ENCODE data around the gene SPDYE6. TPM values are rescaled to one million over a fixed set of nuclear protein-coding genes. Genes with fewer than 3 reads are reported as not detected.
"Not testable (repeated sequence)": the region's sequence is repeated elsewhere in the genome, so short reads cannot be mapped to it uniquely, and the experiment has no call there.

SPDYE6 gene
- total and polyA plus RNA-seq, 7 experiments from 2014 or later: 0.14 to 0.51 (median 0.25) TPM; not detected in 4

GRCh38 chr7:102340599-102341368 is 15.5 kb downstream of the SPDYE6 start:
- H3K27me3 ChIP-seq (ENCODE audit: control insufficient read depth in 2 of 2, insufficient read depth in 2 of 2, low read length in 2 of 2); H3K27ac ChIP-seq (ENCODE audit: low read depth, low read length); H3K4me3 ChIP-seq (ENCODE audit: low read length); H3K27me3 Mint-ChIP-seq; ATAC-seq; H3K4me1 Mint-ChIP-seq; H3K4me3 Mint-ChIP-seq; intact Hi-C loops (cut with micrococcal nuclease); H3K36me3 ChIP-seq (ENCODE audit: control insufficient read depth in 2 of 3, insufficient read depth in 3 of 3, low read length in 3 of 3); CTCF ChIA-PET; H3K9me3 ChIP-seq (ENCODE audit: control insufficient read depth in 2 of 3, low read length in 3 of 3); POLR2A ChIA-PET; H3K9me3 Mint-ChIP-seq; H3K36me3 Mint-ChIP-seq; H3K4me1 ChIP-seq (ENCODE audit: control insufficient read depth in 2 of 2, insufficient read depth in 2 of 2, low read length in 2 of 2); H3K27ac Mint-ChIP-seq; DNase-seq: not testable (repeated sequence)

- H3K4me1 Mint-ChIP-seq; H3K27me3 Mint-ChIP-seq; H3K27me3 ChIP-seq (ENCODE audit: control insufficient read depth in 2 of 2, insufficient read depth in 2 of 2, low read length in 2 of 2); H3K36me3 ChIP-seq (ENCODE audit: control insufficient read depth in 2 of 3, insufficient read depth in 3 of 3, low read length in 3 of 3); CTCF ChIA-PET; H3K27ac ChIP-seq (ENCODE audit: low read depth, low read length); H3K9me3 ChIP-seq (ENCODE audit: control insufficient read depth in 2 of 3, low read length in 3 of 3); POLR2A ChIA-PET; DNase-seq; H3K4me3 Mint-ChIP-seq; H3K36me3 Mint-ChIP-seq; H3K9me3 Mint-ChIP-seq; H3K4me3 ChIP-seq (ENCODE audit: low read length); ATAC-seq; H3K4me1 ChIP-seq (ENCODE audit: control insufficient read depth in 2 of 2, insufficient read depth in 2 of 2, low read length in 2 of 2); H3K27ac Mint-ChIP-seq; intact Hi-C loops (cut with micrococcal nuclease): not testable (repeated sequence)
Observed at GRCh38 chr7:102337420-102337819, 18.8 kb downstream of the SPDYE6 start.

GRCh38 chr7:102337002-102337401 is 19.2 kb downstream of the SPDYE6 start:
- H3K36me3 ChIP-seq (ENCODE audit: control insufficient read depth in 2 of 3, insufficient read depth in 3 of 3, low read length in 3 of 3); POLR2A ChIA-PET; intact Hi-C loops (cut with micrococcal nuclease); H3K9me3 Mint-ChIP-seq; H3K27ac Mint-ChIP-seq; H3K36me3 Mint-ChIP-seq; CTCF ChIA-PET; H3K27me3 ChIP-seq (ENCODE audit: control insufficient read depth in 2 of 2, insufficient read depth in 2 of 2, low read length in 2 of 2); H3K4me3 ChIP-seq (ENCODE audit: low read length); H3K9me3 ChIP-seq (ENCODE audit: control insufficient read depth in 2 of 3, low read length in 3 of 3); H3K27ac ChIP-seq (ENCODE audit: low read depth, low read length); DNase-seq; H3K27me3 Mint-ChIP-seq; H3K4me3 Mint-ChIP-seq; H3K4me1 ChIP-seq (ENCODE audit: control insufficient read depth in 2 of 2, insufficient read depth in 2 of 2, low read length in 2 of 2); H3K4me1 Mint-ChIP-seq; ATAC-seq: not testable (repeated sequence)

GRCh38 chr7:102335574-102335973 is 20.7 kb downstream of the SPDYE6 start:
- H3K4me1 ChIP-seq (ENCODE audit: control insufficient read depth in 2 of 2, insufficient read depth in 2 of 2, low read length in 2 of 2); H3K9me3 Mint-ChIP-seq; intact Hi-C loops (cut with micrococcal nuclease); ATAC-seq; H3K36me3 Mint-ChIP-seq; H3K4me1 Mint-ChIP-seq; H3K36me3 ChIP-seq (ENCODE audit: control insufficient read depth in 2 of 3, insufficient read depth in 3 of 3, low read length in 3 of 3); H3K27me3 Mint-ChIP-seq; H3K9me3 ChIP-seq (ENCODE audit: control insufficient read depth in 2 of 3, low read length in 3 of 3); CTCF ChIA-PET; H3K4me3 Mint-ChIP-seq; DNase-seq; H3K27me3 ChIP-seq (ENCODE audit: control insufficient read depth in 2 of 2, insufficient read depth in 2 of 2, low read length in 2 of 2); POLR2A ChIA-PET; H3K4me3 ChIP-seq (ENCODE audit: low read length); H3K27ac ChIP-seq (ENCODE audit: low read depth, low read length); H3K27ac Mint-ChIP-seq: not testable (repeated sequence)

- H3K9me3 Mint-ChIP-seq; H3K4me1 ChIP-seq (ENCODE audit: control insufficient read depth in 2 of 2, insufficient read depth in 2 of 2, low read length in 2 of 2); H3K4me3 ChIP-seq (ENCODE audit: low read length); H3K4me3 Mint-ChIP-seq; DNase-seq; H3K9me3 ChIP-seq (ENCODE audit: control insufficient read depth in 2 of 3, low read length in 3 of 3); POLR2A ChIA-PET; intact Hi-C loops (cut with micrococcal nuclease); H3K27ac Mint-ChIP-seq; H3K36me3 Mint-ChIP-seq; H3K4me1 Mint-ChIP-seq; H3K27me3 ChIP-seq (ENCODE audit: control insufficient read depth in 2 of 2, insufficient read depth in 2 of 2, low read length in 2 of 2); H3K36me3 ChIP-seq (ENCODE audit: control insufficient read depth in 2 of 3, insufficient read depth in 3 of 3, low read length in 3 of 3); CTCF ChIA-PET; ATAC-seq; H3K27ac ChIP-seq (ENCODE audit: low read depth, low read length): not testable (repeated sequence)
- peaks cover 0 to 11% (median 5%) of the 10 kb centered on the region in 5 donors for H3K27me3 Mint-ChIP-seq
Observed at GRCh38 chr7:102330666-102331460, 25.4 kb downstream of the SPDYE6 start.

GRCh38 chr7:102329366-102329765 is 26.9 kb downstream of the SPDYE6 start:
- H3K9me3 Mint-ChIP-seq; H3K27ac ChIP-seq (ENCODE audit: low read depth, low read length); CTCF ChIA-PET; ATAC-seq; H3K4me1 ChIP-seq (ENCODE audit: control insufficient read depth in 2 of 2, insufficient read depth in 2 of 2, low read length in 2 of 2); H3K4me3 Mint-ChIP-seq; H3K27me3 ChIP-seq (ENCODE audit: control insufficient read depth in 2 of 2, insufficient read depth in 2 of 2, low read length in 2 of 2); DNase-seq; H3K9me3 ChIP-seq (ENCODE audit: control insufficient read depth in 2 of 3, low read length in 3 of 3); H3K36me3 Mint-ChIP-seq; H3K36me3 ChIP-seq (ENCODE audit: control insufficient read depth in 2 of 3, insufficient read depth in 3 of 3, low read length in 3 of 3); H3K4me3 ChIP-seq (ENCODE audit: low read length); intact Hi-C loops (cut with micrococcal nuclease); H3K4me1 Mint-ChIP-seq; POLR2A ChIA-PET: not testable (repeated sequence)
- Mint-ChIP-seq H3K27ac (peak overlapping the region in 1 of 9 donors; percentile 14), H3K27me3 (peaks cover 0 to 11% (median 5%) of the 10 kb centered on the region in 5 donors)

GRCh38 chr7:102328863-102329262 is 27.4 kb downstream of the SPDYE6 start:
- H3K9me3 ChIP-seq (ENCODE audit: control insufficient read depth in 2 of 3, low read length in 3 of 3); CTCF ChIA-PET; POLR2A ChIA-PET; DNase-seq; H3K4me3 ChIP-seq (ENCODE audit: low read length); H3K4me1 Mint-ChIP-seq; H3K9me3 Mint-ChIP-seq; H3K36me3 ChIP-seq (ENCODE audit: control insufficient read depth in 2 of 3, insufficient read depth in 3 of 3, low read length in 3 of 3); intact Hi-C loops (cut with micrococcal nuclease); H3K4me1 ChIP-seq (ENCODE audit: control insufficient read depth in 2 of 2, insufficient read depth in 2 of 2, low read length in 2 of 2); ATAC-seq; H3K36me3 Mint-ChIP-seq; H3K27ac ChIP-seq (ENCODE audit: low read depth, low read length); H3K27me3 ChIP-seq (ENCODE audit: control insufficient read depth in 2 of 2, insufficient read depth in 2 of 2, low read length in 2 of 2): not testable (repeated sequence)
- Mint-ChIP-seq H3K27me3 (peaks cover 0 to 11% (median 5%) of the 10 kb centered on the region in 5 donors), H3K4me3 (peak overlapping the region in 2 of 10 donors; percentile 14 to 56), H3K27ac (peak overlapping the region in 2 of 9 donors; percentile 69 to 82)
